Thyroid gland (tissue), 4 donors: ENCODE results near the gene HYAL1. TPM values are rescaled to one million over a fixed set of nuclear protein-coding genes. Genes with fewer than 3 reads are reported as not detected.

Experiments
- DNase-seq, 2 donors: peaks; one replicate each; pipeline ENCODE4 v3.0.0-alpha.2; 2019
- H3K27ac ChIP-seq, 3 donors: fragments of 200-600 bp; sonication (generic); 1 replicate in 2 of 3; 2 replicates in 1 of 3; pipeline ENCODE4 v1.5.1; 2016 to 2019; ENCODE audit warnings: mild to moderate bottlenecking in 1 of 3, moderate library complexity in 1 of 3
- H3K27me3 ChIP-seq: fragments of 200-600 bp; sonication (generic); one replicate; pipeline ENCODE4 v1.5.1; 2019
- H3K36me3 ChIP-seq, 2 donors: fragments of 200-600 bp; sonication (generic); one replicate each; pipeline ENCODE4 v1.5.1; 2016 to 2019
- H3K4me1 ChIP-seq, 2 donors: fragments of 200-600 bp; sonication (generic); one replicate each; pipeline ENCODE4 v1.5.1; 2017 to 2019
- H3K4me3 ChIP-seq, 3 donors: fragments of 200-600 bp; sonication (generic); replicated peaks in 1 of 3; 1 replicate in 2 of 3; 2 replicates in 1 of 3; pipeline ENCODE4 v1.5.1; 2016; ENCODE audit warnings: mild to moderate bottlenecking in 1 of 3
- H3K9me3 ChIP-seq: fragments of 200-600 bp; sonication (generic); one replicate; pipeline ENCODE4 v1.5.1; 2017
- CTCF ChIP-seq, 6 experiments: fragments of 200-600 bp in 3 of 6; fragments of 450-650 bp in 3 of 6; sonication (generic) in 3 of 6; IDR thresholded peaks; one replicate each; pipeline ENCODE4 v1.5.1; 2016 to 2019; ENCODE audit warnings: antibody characterized with exemption in 6 of 6, mild to moderate bottlenecking in 2 of 6, inconsistent platforms in 1 of 6, moderate library complexity in 1 of 6
- POLR2A ChIP-seq, 2 donors: fragments of 450-650 bp; IDR thresholded peaks; one replicate each; pipeline ENCODE4 v1.6.1; 2017; ENCODE audit warnings: antibody characterized with exemption in 2 of 2, mild to moderate bottlenecking in 2 of 2, moderate library complexity in 1 of 2
- WGBS, 2 donors: methylation state at CpG; one replicate each; pipeline ENCODE4 v1.1.5; 2017; 5-methylcytosine and 5-hydroxymethylcytosine counted together
- intact Hi-C: fragments of 100-400 bp; cut with DNase I; formaldehyde crosslinking; loops from one replicate; pipeline ENCODE4 v1.15.1; 2023
- total RNA-seq, 4 donors: library from RNA; depleted of rRNA; stranded (reverse); fragments of >200 nt; gene quantifications; one replicate each; pipeline ENCODE4 v1.2.3, GENCODE V29; 2016

The HYAL1 gene
- total RNA-seq, 4 donors from 2014 or later = 5.8 to 13.8 (median 9.7) TPM

GRCh38 chr3:50320853-50321335 is 17.5 kb upstream of the HYAL1 start:
- Histone ChIP-seq H3K36me3 (peaks cover 10 to 21% of the 10 kb centered on the region in 2 donors), H3K27me3 (no peaks in the 10 kb centered on the region), H3K4me1 (peaks cover 38 to 67% of the 10 kb centered on the region in 2 donors), H3K9me3 (no peaks in the 10 kb centered on the region), H3K4me3 (peak overlapping the region; percentile 38 to 92 (median 86)), H3K27ac (peak overlapping the region; percentile 96 to 98 (median 98))
- DNase-seq = peak; percentile 76 to 83
- intact Hi-C loops = no loop called here
- WGBS, 2 donors = 0% methylated on average over 7 to 12 of the region's 45 CpGs
- TF ChIP-seq CTCF (IDR thresholded peaks at IDR 0.05) (no peak), POLR2A (IDR thresholded peaks at IDR 0.05) (no peak)

- no peaks in the 10 kb centered on the region for H3K9me3 ChIP-seq
- no peaks in the 10 kb centered on the region for H3K27me3 ChIP-seq
- peaks cover 39 to 68% of the 10 kb centered on the region in 2 donors for H3K4me1 ChIP-seq
- H3K4me3 ChIP-seq = peak overlapping the region in 2 of 3 donors; percentile 86 to 92
- peaks cover 8 to 21% of the 10 kb centered on the region in 2 donors for H3K36me3 ChIP-seq
- TF ChIP-seq POLR2A (IDR thresholded peaks at IDR 0.05) (no peak), CTCF (IDR thresholded peaks at IDR 0.05) (no peak)
- DNase-seq = no peak
- WGBS, 2 donors = 83 to 92% methylated on average over 24 to 25 of the region's 29 CpGs
- peak overlapping the region; percentile 96 to 98 (median 98) for H3K27ac ChIP-seq
- intact Hi-C loops = no loop called here
Measured at GRCh38 chr3:50319894-50320625, 16.7 kb upstream of the HYAL1 start.

GRCh38 chr3:50319181-50319893 is 16.0 kb upstream of the HYAL1 start:
- Histone ChIP-seq H3K27me3 (no peaks in the 10 kb centered on the region), H3K27ac (peak overlapping the region in 2 of 3 donors; percentile 73 to 98), H3K4me1 (peaks cover 40 to 70% of the 10 kb centered on the region in 2 donors), H3K4me3 (peak overlapping the region in 1 of 3 donors; percentile 86), H3K9me3 (no peaks in the 10 kb centered on the region), H3K36me3 (peaks cover 7 to 21% of the 10 kb centered on the region in 2 donors)
- WGBS, 2 donors = 84 to 92% methylated on average over 15 to 16 of the region's 16 CpGs
- intact Hi-C loops = no loop called here
- no peak for TF ChIP-seq CTCF (IDR thresholded peaks at IDR 0.05)
- TF ChIP-seq POLR2A (IDR thresholded peaks at IDR 0.05) = no peak
- DNase-seq = no peak

- H3K4me3 ChIP-seq = peak overlapping the region in 1 of 3 donors; percentile 4
- peak overlapping the region in 2 of 3 donors; percentile 73 to 98 for H3K27ac ChIP-seq
- DNase-seq = no peak
- H3K4me1 ChIP-seq = peaks cover 40 to 71% of the 10 kb centered on the region in 2 donors
- TF ChIP-seq POLR2A (IDR thresholded peaks at IDR 0.05) (no peak), CTCF (IDR thresholded peaks at IDR 0.05) (no peak)
- H3K27me3 ChIP-seq = no peaks in the 10 kb centered on the region
- no peaks in the 10 kb centered on the region for H3K9me3 ChIP-seq
- WGBS, 2 donors = 68 to 81% methylated on average over 9 of the region's 10 CpGs
- H3K36me3 ChIP-seq = peaks cover 7 to 21% of the 10 kb centered on the region in 2 donors
- intact Hi-C loops = no loop called here
Measured at GRCh38 chr3:50318615-50319014, 15.2 kb upstream of the HYAL1 start.
